GM19324 (cell line): ENCODE data around the gene HMOX1.

ENCODE experiments used
- ATAC-seq: cut with Tn5 transposase; IDR thresholded peaks from one replicate; pipeline ENCODE4 v1.9.1; 2021; ENCODE audit warnings: mild to moderate bottlenecking, moderate library complexity; ENCODE audit not compliant: unreplicated experiment, low FRiP score

HMOX1 gene

GRCh38 chr22:35380537-35381423 is at the start of gene HMOX1:
Gene HMOX1 (plus strand): TSS chr22:35381096. CDS start chr22:35381174, 78 bp downstream.
- peak; percentile 69 for ATAC-seq

GRCh38 chr22:35332278-35332677 is 48.6 kb upstream of the HMOX1 start:
- no peak for ATAC-seq

GRCh38 chr22:35333220-35333619 is 47.7 kb upstream of the HMOX1 start:
- no peak for ATAC-seq

GRCh38 chr22:35334004-35334403 is 46.9 kb upstream of the HMOX1 start:
- no peak for ATAC-seq

GRCh38 chr22:35335468-35335867 is 45.4 kb upstream of the HMOX1 start:
- ATAC-seq: no peak

GRCh38 chr22:35335936-35336781 is 44.7 kb upstream of the HMOX1 start:
- ATAC-seq: no peak

- ATAC-seq: no peak
Observed at GRCh38 chr22:35337932-35338331, 43.0 kb upstream of the HMOX1 start.

- no peak for ATAC-seq
Observed at GRCh38 chr22:35341090-35341874, 39.6 kb upstream of the HMOX1 start.

GRCh38 chr22:35342390-35342789 is 38.5 kb upstream of the HMOX1 start:
- ATAC-seq: no peak

- ATAC-seq: no peak
Observed at GRCh38 chr22:35343664-35344550, 37.0 kb upstream of the HMOX1 start.

- ATAC-seq: no peak
Observed at GRCh38 chr22:35344956-35345690, 35.8 kb upstream of the HMOX1 start.

- ATAC-seq: no peak
Observed at GRCh38 chr22:35345808-35346505, 34.9 kb upstream of the HMOX1 start.

GRCh38 chr22:35346596-35347220 is 34.2 kb upstream of the HMOX1 start:
- ATAC-seq: no peak

GRCh38 chr22:35347462-35347861 is 33.4 kb upstream of the HMOX1 start:
- ATAC-seq: no peak

GRCh38 chr22:35348026-35348590 is 32.8 kb upstream of the HMOX1 start:
- no peak for ATAC-seq

GRCh38 chr22:35348703-35349102 is 32.2 kb upstream of the HMOX1 start:
- ATAC-seq: no peak

GRCh38 chr22:35349368-35349703 is 31.6 kb upstream of the HMOX1 start:
- ATAC-seq: no peak
